Measurements from ENCODE around the gene SLC11A2.
"Not testable (repeated sequence)": the region's sequence is repeated elsewhere in the genome, so short reads cannot be mapped to it uniquely, and the experiment has no call there.

Gene SLC11A2

DNA sequence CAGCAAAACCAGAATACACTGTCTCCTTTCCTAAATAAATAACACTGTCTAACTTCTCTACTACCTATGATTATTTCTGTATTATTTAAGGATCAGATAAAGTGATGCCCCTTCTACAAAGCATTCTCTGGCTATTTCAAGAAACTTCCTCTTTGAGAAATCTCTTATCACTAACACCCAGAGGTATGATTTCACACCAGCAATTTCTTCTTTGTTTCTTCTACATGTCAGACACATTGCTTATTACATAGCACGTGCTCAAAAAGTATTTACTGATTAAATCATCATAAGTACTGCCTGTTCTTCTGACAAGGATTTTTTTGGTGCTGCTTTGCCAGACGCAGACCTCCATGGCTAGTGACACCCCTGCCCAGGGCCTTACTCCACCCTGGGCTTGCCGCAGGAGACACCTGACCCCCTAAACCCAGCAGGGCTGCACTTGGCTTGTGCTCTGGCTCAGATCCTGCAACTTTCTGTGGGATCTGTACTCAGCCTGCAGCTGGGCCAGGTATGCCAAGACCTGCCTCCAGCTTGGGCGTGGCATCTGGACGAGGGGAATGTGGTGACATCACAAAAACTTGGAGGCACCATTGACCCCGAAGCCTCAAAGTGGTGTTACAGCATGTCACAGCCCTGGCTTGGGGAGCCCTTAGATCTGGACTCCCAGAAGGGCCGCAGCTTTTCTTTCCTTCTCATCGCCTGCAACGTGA, 89.2 kb downstream of the SLC11A2 start:
- DNase-seq = no peak

DNA sequence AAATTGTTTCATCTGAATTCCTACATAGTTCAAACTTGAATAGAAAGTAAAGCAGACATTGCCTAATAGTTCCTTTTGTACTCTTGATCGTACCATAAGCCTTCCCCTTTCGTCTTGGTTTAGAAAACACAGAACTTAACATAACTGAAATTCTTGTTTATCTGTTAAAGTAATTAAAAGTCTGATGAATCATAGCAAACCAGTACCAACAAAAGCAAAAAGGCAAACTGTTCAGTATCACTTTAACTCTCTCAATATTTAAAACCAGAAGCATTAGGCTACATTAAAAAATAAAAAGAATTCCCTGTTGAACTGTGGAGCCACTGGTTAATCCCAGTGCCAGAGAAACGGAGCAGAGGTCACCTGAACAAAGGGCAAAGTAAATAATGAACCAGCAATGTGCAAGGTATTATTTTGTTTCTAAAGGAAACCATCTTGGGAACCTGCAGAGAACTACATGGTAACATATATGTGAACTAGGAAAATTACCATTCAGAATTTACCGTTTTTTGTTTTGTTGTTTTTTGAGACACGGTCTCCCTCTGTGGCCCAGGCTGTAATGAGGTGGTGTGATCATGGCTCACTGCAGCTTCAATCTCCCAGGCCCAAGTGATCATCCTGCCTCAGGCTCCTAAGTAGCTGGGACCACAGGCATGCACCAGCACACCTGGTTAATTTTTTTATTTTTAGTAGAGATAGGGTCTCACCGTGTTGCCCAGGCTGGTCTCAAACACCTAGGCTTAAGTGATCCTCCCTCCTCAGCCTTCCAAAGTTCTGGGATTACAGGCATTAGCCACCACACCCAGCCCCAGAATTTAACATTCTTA, 91.0 kb downstream of the SLC11A2 start:
- no peak for DNase-seq

DNA sequence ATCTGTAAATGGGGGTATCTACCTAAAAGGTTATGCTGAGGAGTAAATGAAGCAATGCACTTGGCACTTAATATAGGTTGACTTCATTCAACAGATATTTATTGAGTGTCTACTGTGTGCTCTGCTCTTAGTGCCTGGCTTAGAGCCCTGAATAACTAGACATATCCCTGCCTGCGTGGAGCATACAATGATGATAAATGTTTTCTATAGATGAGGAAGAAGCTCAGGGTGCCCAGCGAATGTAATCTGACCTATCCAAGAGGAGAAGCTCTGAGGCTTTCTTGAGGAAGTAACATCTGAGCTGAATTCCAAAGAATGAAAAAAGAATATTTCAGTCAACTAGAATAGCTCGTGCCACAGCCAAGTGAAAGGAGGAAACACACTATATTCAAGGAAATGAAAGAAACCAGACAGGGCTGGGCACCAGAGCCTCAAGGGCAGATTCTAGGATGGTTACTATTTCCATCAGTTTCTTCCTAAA, 91.8 kb downstream of the SLC11A2 start:
- no peak for DNase-seq

DNA sequence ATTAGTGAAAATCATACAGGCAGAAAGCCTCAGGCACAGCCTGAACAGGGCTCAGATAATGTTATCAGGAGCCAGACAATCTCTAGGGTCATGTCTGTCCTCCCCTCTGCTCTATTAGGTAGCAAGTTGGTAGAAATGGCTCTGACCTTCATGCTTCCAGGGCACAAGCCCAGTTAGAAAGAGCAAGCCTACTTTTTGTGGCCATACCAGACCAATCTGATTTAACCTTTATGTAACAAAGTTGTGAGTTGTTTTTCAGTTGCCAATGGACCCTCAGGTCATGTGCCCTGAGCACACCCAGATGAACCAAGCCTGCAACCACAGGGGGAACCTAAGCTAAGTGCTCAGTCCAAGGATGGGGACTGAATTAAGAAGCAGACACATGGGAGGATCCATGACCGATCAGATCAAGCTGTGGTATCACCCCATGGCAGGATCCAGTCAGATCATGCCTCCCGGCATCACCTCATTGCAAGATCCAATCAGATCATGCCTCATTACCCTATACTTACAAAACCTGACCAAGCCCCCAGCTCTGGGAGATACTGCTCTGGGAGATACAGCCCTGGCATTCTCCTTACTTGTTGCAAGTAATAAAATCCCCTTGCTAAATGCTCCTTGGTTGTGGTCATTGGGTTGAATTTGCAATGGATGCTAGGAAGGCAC, 92.6 kb downstream of the SLC11A2 start:
- DNase-seq = no peak

DNA sequence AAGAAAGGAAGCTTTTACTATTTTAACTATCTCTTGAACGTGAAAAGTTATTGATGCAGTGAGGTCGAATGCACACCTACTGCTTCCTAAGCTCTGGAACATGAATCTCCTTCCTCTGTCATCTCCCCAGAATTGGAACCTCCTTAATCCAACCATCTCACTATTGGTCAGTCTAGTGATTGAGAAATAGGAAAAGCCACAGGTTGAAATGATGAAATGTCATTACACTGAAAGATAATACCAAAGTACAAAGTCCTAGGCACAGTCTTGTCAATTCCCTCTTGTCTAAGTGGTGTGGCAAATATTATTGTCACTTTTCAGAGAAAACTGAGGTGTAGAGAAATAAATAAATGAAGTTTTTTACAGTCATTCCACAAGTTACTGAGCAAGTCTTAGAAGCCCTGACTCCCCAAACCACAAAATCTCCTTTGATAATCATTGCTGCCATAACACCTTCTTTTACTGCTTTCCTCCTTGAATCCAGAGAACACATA, 93.3 kb downstream of the SLC11A2 start:
- no peak for DNase-seq

DNA sequence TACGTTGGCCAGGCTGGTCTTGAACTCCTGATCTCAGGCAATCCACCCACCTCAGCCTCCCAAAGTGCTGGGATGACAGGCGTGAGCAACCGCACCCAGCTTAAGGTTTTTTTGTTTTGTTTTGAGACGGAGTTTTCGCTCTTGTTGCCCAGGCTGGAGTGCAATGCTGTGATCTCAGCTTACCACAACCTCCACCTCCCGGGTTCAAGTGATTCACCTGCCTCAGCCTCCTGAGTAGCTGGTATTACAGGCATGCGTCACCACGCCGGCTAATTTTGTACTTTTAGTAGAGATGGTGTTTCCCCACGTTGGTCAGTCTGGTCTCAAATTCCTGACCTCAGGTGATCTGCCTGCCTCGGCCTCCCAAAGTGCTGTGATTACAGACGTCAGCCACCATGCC, 95.7 kb downstream of the SLC11A2 start:
- not testable (repeated sequence) for DNase-seq

DNA sequence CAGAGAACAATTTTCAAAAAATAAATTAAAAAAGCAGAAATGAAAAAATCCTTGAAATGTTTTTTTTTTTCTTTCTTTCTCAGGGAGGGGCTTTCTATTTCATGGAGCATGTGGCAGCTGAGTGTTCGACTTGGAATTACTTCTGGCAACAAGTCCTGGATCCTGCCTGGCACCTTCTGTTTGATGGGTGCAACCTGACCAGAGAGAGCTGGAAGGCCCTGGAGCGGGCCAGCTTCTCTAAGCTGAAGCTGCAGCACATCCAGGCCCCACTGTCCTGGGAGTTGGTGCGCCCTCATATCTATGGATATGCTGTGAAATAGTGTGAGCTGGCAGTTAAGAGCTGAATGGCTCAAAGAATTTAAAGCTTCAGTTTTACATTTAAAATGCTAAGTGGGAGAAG, 96.4 kb downstream of the SLC11A2 start:
- no peak for DNase-seq

Data from CD4-positive, alpha-beta T cell treated with Interleukin-21 for 1 hour (primary cell).